Measurements from ENCODE around the gene HOXB4.

DNA sequence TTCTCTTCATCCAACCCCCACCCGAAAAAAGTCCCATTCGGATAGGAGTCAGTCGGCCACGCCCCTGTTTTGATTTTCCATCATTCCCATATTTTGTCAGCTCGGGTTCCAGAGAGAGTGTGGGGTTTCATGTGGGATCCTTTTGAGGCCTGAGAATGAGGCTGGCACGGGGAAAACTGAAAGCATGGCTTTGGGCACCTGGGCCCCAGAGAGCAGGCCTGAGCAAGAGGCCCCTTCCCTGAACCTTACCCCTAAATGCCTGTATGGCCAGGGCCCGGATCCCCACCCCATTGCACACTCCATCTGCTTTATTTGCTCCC is 4.6 kb upstream of the HOXB4 start:
- no peak for TF ChIP-seq POLR2A (IDR thresholded peaks at IDR 0.05; ENCODE audit: low read depth, low read length)
- no peak for TF ChIP-seq POLR2AphosphoS5 (IDR thresholded peaks at IDR 0.05; ENCODE audit: low read depth, low read length)
- no peak for TF ChIP-seq TAF1 (IDR thresholded peaks at IDR 0.05; ENCODE audit: borderline replicate concordance, low read depth, low read length)
